HepG2 (cell line): ENCODE results near the gene ZNF503. TPM values are rescaled to one million over a fixed set of nuclear protein-coding genes. Genes with fewer than 3 reads are reported as not detected.
A peak's percentile ranks its signal among the peaks of the same experiment; 100 is the strongest.

Source experiments
- ATAC-seq: fragments of 200-7000 bp; cut with Tn5 transposase; 3 replicates; pipeline ENCODE4 v1.9.1; 2020; ENCODE audit warnings: mild to moderate bottlenecking, moderate library complexity
- BruUV-seq: library from RNA; stranded (reverse); fragments of 400-500 nt; replicated peaks from 2 replicates; lab custom pipeline; 2021; lab: Mats Ljungman, UMichigan
- CTCF ChIA-PET: fragments of 300-600 bp; formaldehyde crosslinking; extraction: SDS; loops from one replicate; lab custom pipeline; 2021; ENCODE audit warnings: low total read pairs, inconsistent platforms, low intra/inter-chr PET ratio; lab: Yijun Ruan, JAX
- POLR2A ChIA-PET: fragments of 350-600 bp; sonication (Branson Sonifier 250); formaldehyde crosslinking; loops from one replicate; lab custom pipeline; 2020; ENCODE audit warnings: antibody characterized with exemption, inconsistent platforms; lab: Yijun Ruan, JAX
- DNase-seq: peaks from one replicate; pipeline ENCODE4 v3.0.0-alpha.2; 2015; ENCODE audit warnings: low spot score
- FAIRE-seq: peaks from 3 replicates; lab custom pipeline; 2011; peaks lifted over from hg19 to GRCh38; lab: Jason Lieb, UNC
- H2AFZ ChIP-seq: one replicate; pipeline ENCODE4 v1.6.1; 2011; ENCODE audit warnings: low read length, inconsistent platforms
- H3K27ac ChIP-seq: fragments of 300-600 bp; 3 replicates; pipeline ENCODE4 v1.8.0; 2011; ENCODE audit warnings: mixed run types, mild to moderate bottlenecking, mixed read lengths, low read length, inconsistent platforms; ENCODE audit not compliant: insufficient read depth; ENCODE audit errors: extremely low read length
- H3K27me3 ChIP-seq, 2 experiments: fragments of 200-600 bp in 1 of 2; 2 replicates in 1 of 2; 3 replicates in 1 of 2; pipeline versions ENCODE4 v1.6.0 to v1.8.0; 2011; ENCODE audit warnings: low read length in 2 of 2, mild to moderate bottlenecking in 2 of 2, moderate library complexity in 2 of 2, inconsistent platforms in 1 of 2; ENCODE audit not compliant: insufficient read depth in 2 of 2, control insufficient read depth in 1 of 2
- H3K36me3 ChIP-seq, 2 experiments: fragments of 200-600 bp in 1 of 2; replicated peaks in 1 of 2; 2 replicates in 1 of 2; 3 replicates in 1 of 2; pipeline versions ENCODE4 v1.5.1 to v1.8.0; 2011; ENCODE audit warnings: low read length in 2 of 2, inconsistent platforms in 1 of 2; ENCODE audit not compliant: insufficient read depth in 2 of 2, control insufficient read depth in 1 of 2
- H3K4me1 ChIP-seq: 2 replicates; pipeline ENCODE4 v1.5.1; 2012; ENCODE audit warnings: low read length, inconsistent platforms; ENCODE audit not compliant: insufficient read depth
- H3K4me2 ChIP-seq: 2 replicates; pipeline ENCODE4 v1.6.0; 2011; ENCODE audit warnings: low read depth, low read length, inconsistent platforms
- H3K4me3 ChIP-seq, 3 experiments: fragments of 200-600 bp in 1 of 3; sonication (generic), shearing (Covaris generic) in 1 of 3; replicated peaks in 1 of 3; 2 replicates each; pipeline ENCODE4 v1.5.1; 2011 to 2016; ENCODE audit warnings: low read length in 3 of 3, inconsistent platforms in 2 of 3, low read depth in 2 of 3, mild to moderate bottlenecking in 2 of 3, control low read depth in 1 of 3, mixed read lengths in 1 of 3; ENCODE audit not compliant: insufficient read depth in 1 of 3
- H3K79me2 ChIP-seq: one replicate; pipeline ENCODE4 v1.6.1; 2011; ENCODE audit warnings: low read length, inconsistent platforms; ENCODE audit not compliant: insufficient read depth
- H3K9ac ChIP-seq: 2 replicates; pipeline ENCODE4 v1.6.0; 2011; ENCODE audit warnings: mild to moderate bottlenecking, low read depth, low read length, inconsistent platforms; ENCODE audit not compliant: insufficient read depth
- H3K9me3 ChIP-seq: 2 replicates; pipeline ENCODE4 v1.5.1; 2012; ENCODE audit warnings: mild to moderate bottlenecking, low read length
- H4K20me1 ChIP-seq: 2 replicates; pipeline ENCODE4 v1.6.0; 2011; ENCODE audit warnings: inconsistent platforms, mild to moderate bottlenecking, low read length, moderate library complexity; ENCODE audit not compliant: insufficient read depth
- CREB1 ChIP-seq, 2 experiments: fragments of 450-650 bp in 1 of 2; IDR thresholded peaks; 2 replicates each; pipeline ENCODE4 v1.6.1; 2016 to 2017; ENCODE audit warnings: control low read depth in 1 of 2, mild to moderate bottlenecking in 1 of 2, missing compliant biosample characterization in 1 of 2, missing genetic modification characterization in 1 of 2
- FOSL2 ChIP-seq: sonication (generic); formaldehyde crosslinking; IDR thresholded peaks from 2 replicates; pipeline ENCODE4 v1.4.0; 2020; ENCODE audit warnings: missing genetic modification reagents
- GTF3A ChIP-seq: sonication (generic); formaldehyde crosslinking; conservative IDR thresholded peaks from 2 replicates; pipeline ENCODE4 v1.4.0; 2020; ENCODE audit warnings: mild to moderate bottlenecking, missing genetic modification reagents
- HNF4G ChIP-seq, 2 experiments: sonication (generic) in 1 of 2; formaldehyde crosslinking in 1 of 2; IDR thresholded peaks; 2 replicates each; pipeline versions ENCODE4 v1.4.0 to v1.6.1; 2011 to 2020; ENCODE audit warnings: borderline replicate concordance in 2 of 2, low read depth in 2 of 2, mild to moderate bottlenecking in 2 of 2, low read length in 1 of 2, missing genetic modification reagents in 1 of 2, moderate library complexity in 1 of 2
- MED13 ChIP-seq: sonication (generic); formaldehyde crosslinking; IDR thresholded peaks from 2 replicates; pipeline ENCODE4 v1.5.0; 2020; ENCODE audit warnings: missing genetic modification reagents
- NR2F6 ChIP-seq, 2 experiments: IDR thresholded peaks; 2 replicates each; pipeline ENCODE4 v1.6.1; 2016; ENCODE audit warnings: antibody characterized with exemption in 1 of 2, mild to moderate bottlenecking in 1 of 2
- PPARG ChIP-seq: conservative IDR thresholded peaks from 2 replicates; pipeline ENCODE4 v1.6.1; 2016; ENCODE audit warnings: missing biosample characterization, missing genetic modification reagents
- SP1 ChIP-seq, 2 experiments: fragments of 450-650 bp in 1 of 2; sonication (generic) in 1 of 2; formaldehyde crosslinking in 1 of 2; IDR thresholded peaks; 2 replicates each; pipeline versions ENCODE4 v1.4.0 to v1.6.1; 2016 to 2020; ENCODE audit warnings: missing genetic modification reagents in 1 of 2
- STAT6 ChIP-seq: sonication (generic); formaldehyde crosslinking; IDR thresholded peaks from 2 replicates; pipeline ENCODE4 v1.4.0; 2020; ENCODE audit warnings: missing genetic modification reagents, mild to moderate bottlenecking, borderline replicate concordance
- WGBS: methylation state at CpG from one replicate; pipeline ENCODE4 v1.1.6; 2017; ENCODE audit warnings: low lambda C conversion rate; 5-methylcytosine and 5-hydroxymethylcytosine counted together
- in situ Hi-C: cut with HindIII; loops from 2 replicates; pipeline ENCODE4 v1.10.0; 2017; ENCODE audit warnings: low pct_unique_long_range_greater_than_20kb; ENCODE audit not compliant: extremely low pct_ligation_motif_present
- intact Hi-C: fragments of 100-400 bp; cut with micrococcal nuclease; formaldehyde crosslinking; loops from one replicate; pipeline ENCODE4 v1.10.0; 2022; ENCODE audit not compliant: unreplicated experiment
- polyA plus RNA-seq, 8 experiments: library from polyadenylated mRNA; depleted of rRNA in 3 of 8; stranded (reverse) in 7 of 8; unstranded in 1 of 8; fragments of >200 nt; fragmentation: Illumina TruSeq in 4 of 8; extraction: Trizol in 4 of 8; gene quantifications; 2 replicates each; pipeline versions ENCODE4 v1.2.1 to v1.2.3, GENCODE V29; 2011 to 2016; ENCODE audit warnings: low read depth in 4 of 8, missing spikeins in 1 of 8, mixed read lengths in 1 of 8; ENCODE audit not compliant: insufficient read depth in 1 of 8
- total RNA-seq, 5 experiments: library from RNA; depleted of rRNA; stranded (reverse); fragments of >200 nt; fragmentation: Illumina TruSeq; extraction: Trizol; gene quantifications; 2 replicates each; pipeline ENCODE4 v1.2.3, GENCODE V29; 2016; ENCODE audit warnings: low read depth in 1 of 5

The ZNF503 gene
- total and polyA plus RNA-seq, 2 of the 13 experiments (the other 11 are each of a cell fraction or from before 2014, with no cell fraction given) = 2.7 to 8.3 TPM

GRCh38 chr10:75418293-75418692, 16.7 kb upstream of the ZNF503 start:
- H3K27ac ChIP-seq = no peak overlapping the region
- peaks cover 19% of the 10 kb centered on the region for H3K4me1 ChIP-seq
- ATAC-seq = peak; percentile 70
- H3K4me2 ChIP-seq = 0 out of 2 replicates have a peak overlapping the region, but pooled peaks have one; percentile 8
- CTCF ChIA-PET = no interaction called here
- H4K20me1 ChIP-seq = no peaks in the 10 kb centered on the region
- in situ Hi-C loops = no loop called here
- POLR2A ChIA-PET = no interaction called here
- BruUV-seq = no TSS peak
- H3K36me3 ChIP-seq = no peaks in the 10 kb centered on the region
- H2AFZ ChIP-seq = no peak overlapping the region
- no peak for FAIRE-seq
- WGBS = 0% methylated on average over 4 of the region's 4 CpGs
- TF ChIP-seq PPARG (no peak), FOSL2 (peak; percentile 76), CREB1 (IDR thresholded peaks at IDR 0.05) (peak; percentile 32; the same call in 1 of the 2 replicates), CREB1 (CRISPR knock-in tag; IDR thresholded peaks at IDR 0.05) (no peak)
- H3K27me3 ChIP-seq = no peaks in the 10 kb centered on the region; a peak in 1 of 5 replicates
- no peak overlapping the region for H3K4me3 ChIP-seq
- intact Hi-C loops = no loop called here
- no peaks in the 10 kb centered on the region for H3K79me2 ChIP-seq
- H3K9ac ChIP-seq = no peak overlapping the region
- H3K9me3 ChIP-seq = no peaks in the 10 kb centered on the region
- DNase-seq = no peak

GRCh38 chr10:75417522-75417927, 16.0 kb upstream of the ZNF503 start:
- H3K4me2 ChIP-seq = no peak overlapping the region
- FAIRE-seq (no peak), ATAC-seq (peak; percentile 53), DNase-seq (no peak)
- 11% methylated on average over 5 of the region's 5 CpGs for WGBS
- in situ Hi-C loops (no loop called here), intact Hi-C loops (no loop called here)
- H4K20me1 ChIP-seq = no peaks in the 10 kb centered on the region
- ChIA-PET CTCF (no interaction called here), POLR2A (interaction anchor here (1.3 to 2.3 kb wide), 2 partner anchors 11 to 13 kb away, joined by 5 to 13 read pairs; partner anchors contain the start of gene LRMDA)
- peaks cover 19% of the 10 kb centered on the region for H3K4me1 ChIP-seq
- no peak overlapping the region for H3K9ac ChIP-seq
- BruUV-seq = no TSS peak
- no peak overlapping the region for H2AFZ ChIP-seq
- H3K9me3 ChIP-seq = no peaks in the 10 kb centered on the region
- H3K27me3 ChIP-seq = no peaks in the 10 kb centered on the region; a peak in 1 of 5 replicates
- no peak for TF ChIP-seq STAT6 (CRISPR knock-in tag)
- TF ChIP-seq GTF3A = no peak
- TF ChIP-seq HNF4G (IDR thresholded peaks at IDR 0.05; ENCODE audit: borderline replicate concordance, low read depth, low read length) = no peak
- TF ChIP-seq HNF4G (CRISPR knock-in tag; IDR thresholded peaks at IDR 0.05; ENCODE audit: borderline replicate concordance, low read depth) = no peak
- no peak for TF ChIP-seq MED13 (CRISPR knock-in tag)
- TF ChIP-seq SP1 (IDR thresholded peaks at IDR 0.05) = no peak
- no peak for TF ChIP-seq SP1 (CRISPR knock-in tag; IDR thresholded peaks at IDR 0.05)
- no peak for TF ChIP-seq NR2F6 (IDR thresholded peaks at IDR 0.05)
- TF ChIP-seq NR2F6 (CRISPR knock-in tag; IDR thresholded peaks at IDR 0.05) = no peak
- TF ChIP-seq, all 625 proteins: peak for 0
- no peak overlapping the region; a peak in 1 of 6 replicates for H3K4me3 ChIP-seq
- H3K36me3 ChIP-seq = no peaks in the 10 kb centered on the region
- H3K27ac ChIP-seq = no peak overlapping the region
- no peaks in the 10 kb centered on the region for H3K79me2 ChIP-seq
